Stimulated activated CD8-positive, alpha-beta memory T cell treated with anti-CD3 and anti-CD28 coated beads, Interleukin-15, amount 100 ng/mL, for 1 hour (primary cell): Measurements from ENCODE around the gene CDH23.

Source experiments
- DNase-seq: peaks from one replicate; pipeline ENCODE4 v3.0.0-alpha.2; 2020; ENCODE audit warnings: low read depth

Gene CDH23

GRCh38 chr10:71820966-71821365 is 424.2 kb downstream of the CDH23 start:
- no peak for DNase-seq

GRCh38 chr10:71821909-71822763 is 425.4 kb downstream of the CDH23 start:
- DNase-seq = no peak

- DNase-seq = no peak
Observed at GRCh38 chr10:71823356-71823755, 426.6 kb downstream of the CDH23 start.

- no peak for DNase-seq
Observed at GRCh38 chr10:71824333-71824732, 427.6 kb downstream of the CDH23 start.

GRCh38 chr10:71825217-71825616 is 428.5 kb downstream of the CDH23 start:
- no peak for DNase-seq

- DNase-seq = no peak
Observed at GRCh38 chr10:71827852-71828251, 431.1 kb downstream of the CDH23 start.

GRCh38 chr10:71828702-71829101 is 432.0 kb downstream of the CDH23 start:
- no peak for DNase-seq

- no peak for DNase-seq
Observed at GRCh38 chr10:71829171-71829570, 432.5 kb downstream of the CDH23 start.

GRCh38 chr10:71829896-71830295 is 433.2 kb downstream of the CDH23 start:
- DNase-seq = no peak

GRCh38 chr10:71830726-71831125 is 434.0 kb downstream of the CDH23 start:
- no peak for DNase-seq

- DNase-seq = no peak
Observed at GRCh38 chr10:71831646-71832552, 435.2 kb downstream of the CDH23 start.

GRCh38 chr10:71832967-71833366 is 436.2 kb downstream of the CDH23 start:
- no peak for DNase-seq

- no peak for DNase-seq
Observed at GRCh38 chr10:71833451-71834342, 437.0 kb downstream of the CDH23 start.

- no peak for DNase-seq
Observed at GRCh38 chr10:71834343-71834674, 437.6 kb downstream of the CDH23 start.

- DNase-seq = no peak
Observed at GRCh38 chr10:71835671-71836595, 439.2 kb downstream of the CDH23 start.

- DNase-seq = no peak
Observed at GRCh38 chr10:71836596-71836974, 439.9 kb downstream of the CDH23 start.

GRCh38 chr10:71837098-71837827 is 440.5 kb downstream of the CDH23 start:
- no peak for DNase-seq

- no peak for DNase-seq
Observed at GRCh38 chr10:71838264-71839211, 441.8 kb downstream of the CDH23 start.
